HepG2 (cell line): ENCODE measurements around the gene FALEC. TPM values are rescaled to one million over a fixed set of nuclear protein-coding genes. Genes with fewer than 3 reads are reported as not detected.
A peak's percentile ranks its signal among the peaks of the same experiment; 100 is the strongest.

Experiments used
- ATAC-seq: fragments of 200-7000 bp; cut with Tn5 transposase; 3 replicates; pipeline ENCODE4 v1.9.1; 2020; ENCODE audit warnings: mild to moderate bottlenecking, moderate library complexity
- BruUV-seq: library from RNA; stranded (reverse); fragments of 400-500 nt; replicated peaks from 2 replicates; lab custom pipeline; 2021; lab: Mats Ljungman, UMichigan
- CTCF ChIA-PET: fragments of 300-600 bp; formaldehyde crosslinking; extraction: SDS; loops from one replicate; lab custom pipeline; 2021; ENCODE audit warnings: low total read pairs, inconsistent platforms, low intra/inter-chr PET ratio; lab: Yijun Ruan, JAX
- POLR2A ChIA-PET: fragments of 350-600 bp; sonication (Branson Sonifier 250); formaldehyde crosslinking; loops from one replicate; lab custom pipeline; 2020; ENCODE audit warnings: antibody characterized with exemption, inconsistent platforms; lab: Yijun Ruan, JAX
- DNase-seq: peaks from one replicate; pipeline ENCODE4 v3.0.0-alpha.2; 2015; ENCODE audit warnings: low spot score
- FAIRE-seq: peaks from 3 replicates; lab custom pipeline; 2011; peaks lifted over from hg19 to GRCh38; lab: Jason Lieb, UNC
- H2AFZ ChIP-seq: one replicate; pipeline ENCODE4 v1.6.1; 2011; ENCODE audit warnings: low read length, inconsistent platforms
- H3K27ac ChIP-seq: fragments of 300-600 bp; 3 replicates; pipeline ENCODE4 v1.8.0; 2011; ENCODE audit warnings: mixed run types, mild to moderate bottlenecking, mixed read lengths, low read length, inconsistent platforms; ENCODE audit not compliant: insufficient read depth; ENCODE audit errors: extremely low read length
- H3K27me3 ChIP-seq, 2 experiments: fragments of 200-600 bp in 1 of 2; 2 replicates in 1 of 2; 3 replicates in 1 of 2; pipeline versions ENCODE4 v1.6.0 to v1.8.0; 2011; ENCODE audit warnings: low read length in 2 of 2, mild to moderate bottlenecking in 2 of 2, moderate library complexity in 2 of 2, inconsistent platforms in 1 of 2; ENCODE audit not compliant: insufficient read depth in 2 of 2, control insufficient read depth in 1 of 2
- H3K36me3 ChIP-seq, 2 experiments: fragments of 200-600 bp in 1 of 2; replicated peaks in 1 of 2; 2 replicates in 1 of 2; 3 replicates in 1 of 2; pipeline versions ENCODE4 v1.5.1 to v1.8.0; 2011; ENCODE audit warnings: low read length in 2 of 2, inconsistent platforms in 1 of 2; ENCODE audit not compliant: insufficient read depth in 2 of 2, control insufficient read depth in 1 of 2
- H3K4me1 ChIP-seq: 2 replicates; pipeline ENCODE4 v1.5.1; 2012; ENCODE audit warnings: low read length, inconsistent platforms; ENCODE audit not compliant: insufficient read depth
- H3K4me2 ChIP-seq: 2 replicates; pipeline ENCODE4 v1.6.0; 2011; ENCODE audit warnings: low read depth, low read length, inconsistent platforms
- H3K4me3 ChIP-seq, 3 experiments: fragments of 200-600 bp in 1 of 3; sonication (generic), shearing (Covaris generic) in 1 of 3; replicated peaks in 1 of 3; 2 replicates each; pipeline ENCODE4 v1.5.1; 2011 to 2016; ENCODE audit warnings: low read length in 3 of 3, inconsistent platforms in 2 of 3, low read depth in 2 of 3, mild to moderate bottlenecking in 2 of 3, control low read depth in 1 of 3, mixed read lengths in 1 of 3; ENCODE audit not compliant: insufficient read depth in 1 of 3
- H3K79me2 ChIP-seq: one replicate; pipeline ENCODE4 v1.6.1; 2011; ENCODE audit warnings: low read length, inconsistent platforms; ENCODE audit not compliant: insufficient read depth
- H3K9ac ChIP-seq: 2 replicates; pipeline ENCODE4 v1.6.0; 2011; ENCODE audit warnings: mild to moderate bottlenecking, low read depth, low read length, inconsistent platforms; ENCODE audit not compliant: insufficient read depth
- H3K9me3 ChIP-seq: 2 replicates; pipeline ENCODE4 v1.5.1; 2012; ENCODE audit warnings: mild to moderate bottlenecking, low read length
- H4K20me1 ChIP-seq: 2 replicates; pipeline ENCODE4 v1.6.0; 2011; ENCODE audit warnings: inconsistent platforms, mild to moderate bottlenecking, low read length, moderate library complexity; ENCODE audit not compliant: insufficient read depth
- EHMT2 ChIP-seq: fragments of 200-600 bp; sonication (generic); IDR thresholded peaks from 2 replicates; pipeline ENCODE4 v1.7.0; 2017; ENCODE audit warnings: antibody characterized with exemption, low read depth, low read length, borderline replicate concordance
- IKZF4 ChIP-seq: sonication (generic); formaldehyde crosslinking; IDR thresholded peaks from 2 replicates; pipeline ENCODE4 v1.5.1; 2020; ENCODE audit warnings: borderline replicate concordance, mild to moderate bottlenecking, low read depth, missing genetic modification reagents; ENCODE audit errors: not compliant biosample characterization
- NFE2L1 ChIP-seq: sonication (generic); formaldehyde crosslinking; IDR thresholded peaks from 2 replicates; pipeline ENCODE4 v1.4.0; 2020; ENCODE audit warnings: missing genetic modification reagents, mild to moderate bottlenecking, borderline replicate concordance
- NFYB ChIP-seq: sonication (generic); formaldehyde crosslinking; IDR thresholded peaks from 2 replicates; pipeline ENCODE4 v1.4.0; 2020; ENCODE audit warnings: missing genetic modification reagents
- PBX2 ChIP-seq: IDR thresholded peaks from 2 replicates; pipeline ENCODE4 v1.6.1; 2016; ENCODE audit warnings: control low read depth
- TBL1XR1 ChIP-seq: fragments of 150-350 bp; IDR thresholded peaks from 2 replicates; pipeline ENCODE4 v1.6.1; 2014; ENCODE audit warnings: borderline replicate concordance, low read length; ENCODE audit not compliant: partially characterized antibody
- ZFP37 ChIP-seq: sonication (generic); formaldehyde crosslinking; IDR thresholded peaks from 2 replicates; pipeline ENCODE4 v1.4.0; 2020; ENCODE audit warnings: missing genetic modification reagents, borderline replicate concordance
- ZNF777 ChIP-seq: sonication (generic); formaldehyde crosslinking; IDR thresholded peaks from 2 replicates; pipeline ENCODE4 v1.4.0; 2020; ENCODE audit warnings: missing genetic modification reagents
- ZNF891 ChIP-seq: sonication (generic); formaldehyde crosslinking; IDR thresholded peaks from 2 replicates; pipeline ENCODE4 v1.5.0; 2020; ENCODE audit warnings: mild to moderate bottlenecking, missing genetic modification reagents
- WGBS: methylation state at CpG from one replicate; pipeline ENCODE4 v1.1.6; 2017; ENCODE audit warnings: low lambda C conversion rate; 5-methylcytosine and 5-hydroxymethylcytosine counted together
- in situ Hi-C: cut with HindIII; loops from 2 replicates; pipeline ENCODE4 v1.10.0; 2017; ENCODE audit warnings: low pct_unique_long_range_greater_than_20kb; ENCODE audit not compliant: extremely low pct_ligation_motif_present
- intact Hi-C: fragments of 100-400 bp; cut with micrococcal nuclease; formaldehyde crosslinking; loops from one replicate; pipeline ENCODE4 v1.10.0; 2022; ENCODE audit not compliant: unreplicated experiment
- polyA plus RNA-seq, 8 experiments: library from polyadenylated mRNA; depleted of rRNA in 3 of 8; stranded (reverse) in 7 of 8; unstranded in 1 of 8; fragments of >200 nt; fragmentation: Illumina TruSeq in 4 of 8; extraction: Trizol in 4 of 8; gene quantifications; 2 replicates each; pipeline versions ENCODE4 v1.2.1 to v1.2.3, GENCODE V29; 2011 to 2016; ENCODE audit warnings: low read depth in 4 of 8, missing spikeins in 1 of 8, mixed read lengths in 1 of 8; ENCODE audit not compliant: insufficient read depth in 1 of 8
- total RNA-seq, 5 experiments: library from RNA; depleted of rRNA; stranded (reverse); fragments of >200 nt; fragmentation: Illumina TruSeq; extraction: Trizol; gene quantifications; 2 replicates each; pipeline ENCODE4 v1.2.3, GENCODE V29; 2016; ENCODE audit warnings: low read depth in 1 of 5
- TF ChIP-seq, protein P1 (sequence below): sonication (generic); formaldehyde crosslinking; IDR thresholded peaks from 2 replicates; pipeline ENCODE4 v1.5.1; 2020; ENCODE audit warnings: mild to moderate bottlenecking, missing genetic modification reagents, moderate library complexity
- TF ChIP-seq, protein P2 (sequence below): sonication (generic); formaldehyde crosslinking; IDR thresholded peaks from 2 replicates; pipeline ENCODE4 v1.4.0; 2020; ENCODE audit warnings: missing genetic modification reagents, borderline replicate concordance
- TF ChIP-seq, protein P3 (sequence below): sonication (generic); formaldehyde crosslinking; IDR thresholded peaks from 2 replicates; pipeline ENCODE4 v1.5.1; 2020; ENCODE audit warnings: mild to moderate bottlenecking, moderate library complexity, missing genetic modification reagents

The FALEC gene
- total and polyA plus RNA-seq, 2 of the 13 experiments (the other 11 are each of a cell fraction or from before 2014, with no cell fraction given): 0.33 to 0.71 TPM

DNA sequence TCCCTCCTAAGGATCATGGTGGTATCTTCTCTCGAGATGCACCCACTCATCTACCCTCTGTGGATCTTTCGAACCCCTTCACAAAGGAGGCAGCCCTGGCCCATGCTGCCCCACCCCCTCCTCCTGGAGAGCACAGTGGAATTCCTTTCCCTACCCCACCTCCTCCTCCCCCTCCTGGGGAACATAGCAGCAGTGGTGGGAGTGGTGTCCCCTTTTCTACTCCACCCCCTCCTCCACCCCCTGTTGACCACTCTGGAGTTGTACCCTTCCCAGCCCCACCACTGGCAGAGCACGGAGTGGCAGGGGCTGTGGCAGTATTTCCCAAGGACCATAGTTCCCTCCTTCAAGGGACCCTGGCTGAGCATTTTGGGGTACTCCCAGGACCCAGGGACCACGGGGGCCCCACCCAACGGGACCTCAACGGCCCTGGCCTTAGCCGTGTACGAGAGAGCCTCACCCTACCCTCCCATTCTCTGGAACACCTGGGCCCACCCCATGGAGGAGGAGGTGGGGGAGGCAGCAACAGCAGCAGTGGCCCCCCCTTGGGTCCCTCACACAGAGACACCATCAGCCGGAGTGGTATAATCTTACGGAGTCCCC is 42.9 kb upstream of the FALEC start (continued):
- TF ChIP-seq ZNF777 (CRISPR knock-in tag) (no peak), ZNF891 (CRISPR knock-in tag) (no peak), IKZF4 (no peak)
- TF ChIP-seq, protein P1, sequence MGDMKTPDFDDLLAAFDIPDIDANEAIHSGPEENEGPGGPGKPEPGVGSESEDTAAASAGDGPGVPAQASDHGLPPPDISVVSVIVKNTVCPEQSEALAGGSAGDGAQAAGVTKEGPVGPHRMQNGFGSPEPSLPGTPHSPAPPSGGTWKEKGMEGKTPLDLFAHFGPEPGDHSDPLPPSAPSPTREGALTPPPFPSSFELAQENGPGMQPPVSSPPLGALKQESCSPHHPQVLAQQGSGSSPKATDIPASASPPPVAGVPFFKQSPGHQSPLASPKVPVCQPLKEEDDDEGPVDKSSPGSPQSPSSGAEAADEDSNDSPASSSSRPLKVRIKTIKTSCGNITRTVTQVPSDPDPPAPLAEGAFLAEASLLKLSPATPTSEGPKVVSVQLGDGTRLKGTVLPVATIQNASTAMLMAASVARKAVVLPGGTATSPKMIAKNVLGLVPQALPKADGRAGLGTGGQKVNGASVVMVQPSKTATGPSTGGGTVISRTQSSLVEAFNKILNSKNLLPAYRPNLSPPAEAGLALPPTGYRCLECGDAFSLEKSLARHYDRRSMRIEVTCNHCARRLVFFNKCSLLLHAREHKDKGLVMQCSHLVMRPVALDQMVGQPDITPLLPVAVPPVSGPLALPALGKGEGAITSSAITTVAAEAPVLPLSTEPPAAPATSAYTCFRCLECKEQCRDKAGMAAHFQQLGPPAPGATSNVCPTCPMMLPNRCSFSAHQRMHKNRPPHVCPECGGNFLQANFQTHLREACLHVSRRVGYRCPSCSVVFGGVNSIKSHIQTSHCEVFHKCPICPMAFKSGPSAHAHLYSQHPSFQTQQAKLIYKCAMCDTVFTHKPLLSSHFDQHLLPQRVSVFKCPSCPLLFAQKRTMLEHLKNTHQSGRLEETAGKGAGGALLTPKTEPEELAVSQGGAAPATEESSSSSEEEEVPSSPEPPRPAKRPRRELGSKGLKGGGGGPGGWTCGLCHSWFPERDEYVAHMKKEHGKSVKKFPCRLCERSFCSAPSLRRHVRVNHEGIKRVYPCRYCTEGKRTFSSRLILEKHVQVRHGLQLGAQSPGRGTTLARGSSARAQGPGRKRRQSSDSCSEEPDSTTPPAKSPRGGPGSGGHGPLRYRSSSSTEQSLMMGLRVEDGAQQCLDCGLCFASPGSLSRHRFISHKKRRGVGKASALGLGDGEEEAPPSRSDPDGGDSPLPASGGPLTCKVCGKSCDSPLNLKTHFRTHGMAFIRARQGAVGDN (CRISPR knock-in tag): peak; percentile 50

DNA sequence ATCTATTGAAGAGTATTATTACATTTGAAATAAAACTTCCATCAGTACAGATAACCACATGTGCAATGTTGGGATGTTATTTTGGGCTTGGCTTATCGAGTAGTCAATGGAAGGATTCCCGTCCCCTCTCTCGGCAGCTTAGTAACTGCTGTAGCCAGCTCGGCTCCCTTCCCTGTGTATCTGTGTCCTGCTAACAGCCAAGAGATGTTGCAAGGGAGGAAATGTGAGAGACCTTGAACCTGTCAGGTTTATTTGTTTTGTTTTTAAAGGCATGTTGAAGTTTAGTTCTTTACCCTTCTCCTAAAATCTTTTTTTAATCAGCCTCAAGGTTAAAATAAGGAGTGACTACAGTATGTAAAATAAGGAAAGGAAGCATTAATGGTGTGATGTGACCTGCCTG is 41.9 kb upstream of the FALEC start:
- peak; percentile 90 for DNase-seq
- in situ Hi-C loops (no loop called here), intact Hi-C loops (no loop called here)
- no peak overlapping the region for H2AFZ ChIP-seq
- H3K4me3 ChIP-seq: no peak overlapping the region; a peak in 1 of 6 replicates
- H3K9me3 ChIP-seq: no peaks in the 10 kb centered on the region
- peaks cover 17 to 26% of the 10 kb centered on the region in 2 experiments for H3K36me3 ChIP-seq
- H3K27ac ChIP-seq: peak overlapping the region; percentile 67
- ChIA-PET CTCF (no interaction called here), POLR2A (interaction anchor here (0.9 to 1.3 kb wide), 4 partner anchors 12 to 89 kb away, joined by 3 to 10 read pairs (median 7); partner anchors contain the start of gene FALEC)
- H3K4me2 ChIP-seq: peak overlapping the region; percentile 49; the same call in 1 of the 2 replicates
- 0% methylated on average over 4 of the region's 4 CpGs for WGBS
- peak; percentile 91 for ATAC-seq
- no peaks in the 10 kb centered on the region for H3K27me3 ChIP-seq
- H3K79me2 ChIP-seq: no peaks in the 10 kb centered on the region
- no peak overlapping the region for H3K9ac ChIP-seq
- peak; percentile 95 for FAIRE-seq
- H4K20me1 ChIP-seq: no peaks in the 10 kb centered on the region
- H3K4me1 ChIP-seq: peaks cover 98% of the 10 kb centered on the region
- no TSS peak for BruUV-seq
- no peak for TF ChIP-seq NFYB (CRISPR knock-in tag)
- TF ChIP-seq, protein P2, sequence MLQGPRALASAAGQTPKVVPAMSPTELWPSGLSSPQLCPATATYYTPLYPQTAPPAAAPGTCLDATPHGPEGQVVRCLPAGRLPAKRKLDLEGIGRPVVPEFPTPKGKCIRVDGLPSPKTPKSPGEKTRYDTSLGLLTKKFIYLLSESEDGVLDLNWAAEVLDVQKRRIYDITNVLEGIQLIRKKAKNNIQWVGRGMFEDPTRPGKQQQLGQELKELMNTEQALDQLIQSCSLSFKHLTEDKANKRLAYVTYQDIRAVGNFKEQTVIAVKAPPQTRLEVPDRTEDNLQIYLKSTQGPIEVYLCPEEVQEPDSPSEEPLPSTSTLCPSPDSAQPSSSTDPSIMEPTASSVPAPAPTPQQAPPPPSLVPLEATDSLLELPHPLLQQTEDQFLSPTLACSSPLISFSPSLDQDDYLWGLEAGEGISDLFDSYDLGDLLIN (CRISPR knock-in tag): no peak
- no peak for TF ChIP-seq NFE2L1
- TF ChIP-seq, protein P3, sequence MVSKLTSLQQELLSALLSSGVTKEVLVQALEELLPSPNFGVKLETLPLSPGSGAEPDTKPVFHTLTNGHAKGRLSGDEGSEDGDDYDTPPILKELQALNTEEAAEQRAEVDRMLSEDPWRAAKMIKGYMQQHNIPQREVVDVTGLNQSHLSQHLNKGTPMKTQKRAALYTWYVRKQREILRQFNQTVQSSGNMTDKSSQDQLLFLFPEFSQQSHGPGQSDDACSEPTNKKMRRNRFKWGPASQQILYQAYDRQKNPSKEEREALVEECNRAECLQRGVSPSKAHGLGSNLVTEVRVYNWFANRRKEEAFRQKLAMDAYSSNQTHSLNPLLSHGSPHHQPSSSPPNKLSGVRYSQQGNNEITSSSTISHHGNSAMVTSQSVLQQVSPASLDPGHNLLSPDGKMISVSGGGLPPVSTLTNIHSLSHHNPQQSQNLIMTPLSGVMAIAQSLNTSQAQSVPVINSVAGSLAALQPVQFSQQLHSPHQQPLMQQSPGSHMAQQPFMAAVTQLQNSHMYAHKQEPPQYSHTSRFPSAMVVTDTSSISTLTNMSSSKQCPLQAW: 0 out of 2 replicates have a peak, but pooled peaks have one; percentile 27
- 0 out of 2 replicates have a peak, but pooled peaks have one; percentile 44 for TF ChIP-seq PBX2
- no peak for TF ChIP-seq EHMT2
- TF ChIP-seq TBL1XR1: peak; percentile 40
- TF ChIP-seq ZFP37 (CRISPR knock-in tag): no peak
